SU-DHL-6 (cell line): Measurements from ENCODE around the gene ADAM8.

Experiments
- EZH2phosphoT487 ChIP-seq: fragments of 200-600 bp; sonication (generic), shearing (Covaris generic); conservative IDR thresholded peaks from 2 replicates; pipeline ENCODE4 v1.6.1; 2018; ENCODE audit warnings: mild to moderate bottlenecking, antibody characterized with exemption, low read length, moderate library complexity, mixed read lengths
- TF ChIP-seq, protein P1 (sequence below): fragments of 200-600 bp; sonication (generic); IDR thresholded peaks from one replicate; pipeline ENCODE4 v1.5.1; 2017; ENCODE audit warnings: antibody characterized with exemption, mild to moderate bottlenecking, low read length, moderate library complexity; ENCODE audit not compliant: insufficient read depth, poor library complexity, severe bottlenecking

DNA sequence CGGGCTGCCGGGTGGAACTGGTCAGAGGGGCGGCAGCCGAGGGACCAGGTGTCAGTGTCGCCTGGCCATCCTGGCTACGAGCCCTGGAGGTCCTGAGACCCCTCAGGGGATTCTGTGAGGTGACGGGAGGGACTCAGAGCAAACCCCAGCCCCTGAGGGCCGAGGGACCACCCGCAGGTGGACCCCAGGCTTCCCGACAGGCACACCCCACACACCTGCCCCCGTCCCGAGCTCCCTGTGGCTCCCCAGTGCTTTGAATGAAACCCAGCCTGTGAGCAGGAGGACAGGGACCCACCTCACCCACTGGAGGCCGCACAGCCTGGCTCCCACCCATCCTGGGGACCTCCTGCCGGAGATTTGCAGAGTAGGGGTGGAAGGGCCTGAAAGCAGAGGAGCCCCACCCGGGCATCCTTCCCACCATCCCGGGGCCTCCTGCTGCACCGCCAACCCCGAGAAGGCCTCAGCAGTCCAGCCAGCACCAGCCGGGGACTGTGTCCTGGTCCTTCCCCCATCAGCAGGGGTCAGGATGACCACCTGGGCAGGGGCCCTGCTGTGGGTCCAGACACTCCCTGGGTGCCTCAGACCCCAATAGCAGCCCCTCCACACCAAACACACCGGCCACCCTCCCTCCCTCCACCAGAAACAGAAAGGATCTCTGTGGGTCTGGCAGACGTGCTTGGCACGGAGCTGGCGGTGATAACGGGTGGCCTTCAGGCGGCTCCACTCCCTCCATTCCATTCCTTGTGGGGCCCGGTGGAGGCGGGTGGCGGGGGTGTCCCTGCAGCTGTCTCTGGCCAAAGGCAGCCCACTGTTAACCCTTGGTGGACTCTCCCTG is 25.1 kb downstream of the ADAM8 start:
- TF ChIP-seq, protein P1, sequence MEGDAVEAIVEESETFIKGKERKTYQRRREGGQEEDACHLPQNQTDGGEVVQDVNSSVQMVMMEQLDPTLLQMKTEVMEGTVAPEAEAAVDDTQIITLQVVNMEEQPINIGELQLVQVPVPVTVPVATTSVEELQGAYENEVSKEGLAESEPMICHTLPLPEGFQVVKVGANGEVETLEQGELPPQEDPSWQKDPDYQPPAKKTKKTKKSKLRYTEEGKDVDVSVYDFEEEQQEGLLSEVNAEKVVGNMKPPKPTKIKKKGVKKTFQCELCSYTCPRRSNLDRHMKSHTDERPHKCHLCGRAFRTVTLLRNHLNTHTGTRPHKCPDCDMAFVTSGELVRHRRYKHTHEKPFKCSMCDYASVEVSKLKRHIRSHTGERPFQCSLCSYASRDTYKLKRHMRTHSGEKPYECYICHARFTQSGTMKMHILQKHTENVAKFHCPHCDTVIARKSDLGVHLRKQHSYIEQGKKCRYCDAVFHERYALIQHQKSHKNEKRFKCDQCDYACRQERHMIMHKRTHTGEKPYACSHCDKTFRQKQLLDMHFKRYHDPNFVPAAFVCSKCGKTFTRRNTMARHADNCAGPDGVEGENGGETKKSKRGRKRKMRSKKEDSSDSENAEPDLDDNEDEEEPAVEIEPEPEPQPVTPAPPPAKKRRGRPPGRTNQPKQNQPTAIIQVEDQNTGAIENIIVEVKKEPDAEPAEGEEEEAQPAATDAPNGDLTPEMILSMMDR, result no peak
- TF ChIP-seq EZH2phosphoT487, result no peak
